GM18520 (cell line): ENCODE results near the gene CDC23.
"Not testable (repeated sequence)": the region's sequence is repeated elsewhere in the genome, so short reads cannot be mapped to it uniquely, and the experiment has no call there.

Source experiments
- ATAC-seq: cut with Tn5 transposase; IDR thresholded peaks from one replicate; pipeline ENCODE4 v1.9.1; 2021; ENCODE audit not compliant: unreplicated experiment

Gene CDC23

DNA sequence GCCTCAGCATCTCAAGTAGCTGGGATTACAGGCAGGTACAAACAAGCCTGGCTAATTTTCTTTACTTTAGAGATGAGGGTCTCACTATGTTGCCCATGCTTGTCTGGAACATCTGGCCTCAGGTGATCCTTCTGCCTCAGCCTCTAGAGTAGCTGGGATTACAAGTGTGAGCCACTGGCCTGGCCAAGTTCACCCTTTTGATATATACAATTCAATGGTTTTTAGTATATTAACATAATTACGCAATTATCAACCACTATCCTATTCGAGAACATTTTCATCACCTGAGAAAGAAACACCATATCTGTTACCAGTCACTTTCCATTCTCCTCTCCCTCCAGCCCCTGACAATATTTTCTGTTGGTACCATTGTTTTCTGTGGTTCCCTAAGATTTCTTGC, 3.7 kb upstream of the CDC23 start:
- ATAC-seq = no peak

DNA sequence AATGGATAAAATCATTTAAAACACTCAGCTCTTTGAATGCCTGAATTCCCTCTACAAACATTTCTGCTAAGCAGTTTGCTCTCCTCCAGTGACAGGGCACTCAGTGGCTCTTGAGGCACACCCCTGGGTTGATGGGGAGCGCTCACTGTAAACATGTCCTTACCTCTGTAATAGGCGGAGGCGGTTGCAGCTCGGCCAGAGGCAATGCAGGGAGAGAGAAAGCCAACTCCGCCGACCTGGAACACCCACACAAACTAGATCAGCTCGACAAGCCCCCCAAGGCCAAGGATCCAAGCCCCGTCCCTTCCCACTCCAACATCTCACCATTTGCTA, 329 bp downstream of the CDC23 start:
- no peak for ATAC-seq

DNA sequence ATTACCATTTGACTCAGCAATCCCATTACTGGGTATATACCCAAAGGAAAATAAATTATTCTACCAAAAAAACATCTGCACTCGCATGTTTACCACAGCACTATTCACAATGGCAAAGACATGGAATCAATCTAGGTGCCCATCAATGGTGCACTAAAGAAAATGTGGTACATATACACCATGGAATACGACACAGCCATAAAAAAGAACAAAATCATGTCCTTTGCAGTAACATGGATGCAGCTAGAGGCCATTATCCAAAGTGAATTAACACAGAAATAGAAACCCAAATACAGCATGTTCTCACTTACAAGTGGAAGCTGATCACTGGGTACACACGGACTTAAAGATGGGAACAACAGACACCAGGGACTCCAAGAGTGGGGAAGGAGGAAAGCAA, 2.1 kb downstream of the CDC23 start:
- ATAC-seq = no peak

DNA sequence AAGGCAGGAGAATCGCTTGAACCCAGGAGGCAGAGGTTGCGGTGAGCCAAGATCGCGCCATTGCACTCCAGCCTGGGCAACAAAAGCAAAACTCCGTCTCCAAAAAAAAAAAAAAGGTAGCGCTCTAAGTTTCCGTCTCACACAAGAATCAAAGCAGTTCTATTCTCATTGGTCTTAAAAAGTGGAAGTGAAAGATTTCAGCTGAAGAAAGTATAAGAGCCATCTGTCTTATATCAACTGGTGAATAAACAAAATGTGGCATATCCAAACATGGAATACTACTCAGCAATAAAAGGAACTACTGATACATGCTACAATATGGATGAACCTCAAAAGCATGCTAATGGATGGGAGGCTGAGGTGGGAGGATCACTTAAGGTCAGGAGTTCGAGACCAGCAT, 19.3 kb downstream of the CDC23 start:
- not testable (repeated sequence) for ATAC-seq

DNA sequence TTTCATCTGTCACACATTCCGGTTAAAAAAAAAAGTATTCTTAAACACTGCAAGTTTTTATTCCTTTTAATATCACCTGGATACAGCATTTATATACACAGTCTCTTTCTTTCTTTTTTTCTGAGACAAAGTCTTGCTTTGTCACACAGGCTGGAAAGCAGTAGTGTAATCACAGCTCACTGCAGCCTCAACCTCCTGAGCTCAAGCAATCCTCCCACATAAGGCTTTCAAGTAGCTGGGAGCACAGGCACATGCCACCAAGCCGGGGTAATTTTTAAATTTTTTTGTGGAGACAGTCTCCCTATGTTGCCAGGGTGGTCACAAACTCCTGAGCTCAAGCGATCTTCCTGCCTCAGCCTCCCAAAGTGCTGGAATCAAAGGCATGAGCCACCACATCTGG, 20.3 kb downstream of the CDC23 start:
- ATAC-seq = no peak

DNA sequence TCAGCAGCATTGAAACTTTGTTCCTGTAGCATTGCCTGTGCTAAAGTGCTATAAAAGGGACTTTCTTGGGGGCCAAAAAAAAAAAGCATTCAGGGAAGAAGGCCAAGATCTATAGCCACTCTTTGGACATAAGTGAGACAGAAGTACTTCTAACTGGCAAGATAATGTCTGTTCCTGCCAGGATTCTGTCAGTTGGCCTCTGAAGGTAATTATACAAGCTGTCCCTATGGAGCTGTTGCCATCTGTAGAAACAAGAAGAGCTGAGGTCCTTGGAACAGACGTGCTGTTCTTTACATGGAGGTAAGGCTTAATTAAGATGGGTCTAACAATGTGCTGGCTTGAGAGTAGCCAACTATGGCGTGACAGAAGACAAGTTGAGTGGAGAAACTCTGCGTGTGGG, 24.5 kb downstream of the CDC23 start:
- ATAC-seq = no peak

DNA sequence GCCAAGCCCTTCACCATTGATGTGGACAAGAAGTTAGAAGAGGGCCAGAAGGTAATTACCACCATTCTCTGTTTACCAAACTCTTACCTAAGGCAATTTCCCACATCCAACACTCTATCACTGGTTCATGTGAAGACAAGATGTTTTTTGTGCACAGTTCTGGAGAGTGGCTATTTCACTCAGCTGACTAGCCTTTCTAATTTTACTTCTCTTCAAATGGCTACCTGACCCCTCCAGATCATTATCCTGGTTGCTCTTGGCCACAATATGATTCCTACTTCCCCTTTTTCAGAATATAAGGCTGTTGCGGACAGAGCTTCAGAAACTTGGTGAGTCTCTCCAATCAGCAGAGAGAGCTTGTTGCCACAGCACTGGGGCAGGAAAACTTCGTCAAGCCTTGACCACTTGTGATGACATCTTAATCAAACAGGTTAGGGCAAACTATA, 27.1 kb downstream of the CDC23 start:
- ATAC-seq = no peak

DNA sequence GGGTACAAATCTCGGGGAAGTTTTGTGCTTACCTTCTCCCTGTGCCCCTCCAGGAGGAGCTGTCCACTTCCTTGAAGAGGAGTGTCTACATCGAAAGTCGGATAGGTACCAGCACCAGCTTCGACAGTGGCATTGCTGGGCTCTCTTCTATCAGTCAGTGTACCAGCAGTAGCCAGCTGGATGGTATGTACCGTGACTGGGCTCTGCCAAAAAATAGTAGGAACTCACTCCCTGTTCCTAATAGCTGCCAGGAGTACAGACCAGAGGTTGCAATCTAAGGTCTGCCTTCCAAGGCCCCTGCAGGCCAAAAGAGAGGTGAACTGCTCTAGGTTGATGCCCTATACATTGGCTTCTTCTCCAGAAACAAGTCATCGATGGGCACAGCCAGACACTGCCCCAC, 30.3 kb downstream of the CDC23 start:
- ATAC-seq = no peak

DNA sequence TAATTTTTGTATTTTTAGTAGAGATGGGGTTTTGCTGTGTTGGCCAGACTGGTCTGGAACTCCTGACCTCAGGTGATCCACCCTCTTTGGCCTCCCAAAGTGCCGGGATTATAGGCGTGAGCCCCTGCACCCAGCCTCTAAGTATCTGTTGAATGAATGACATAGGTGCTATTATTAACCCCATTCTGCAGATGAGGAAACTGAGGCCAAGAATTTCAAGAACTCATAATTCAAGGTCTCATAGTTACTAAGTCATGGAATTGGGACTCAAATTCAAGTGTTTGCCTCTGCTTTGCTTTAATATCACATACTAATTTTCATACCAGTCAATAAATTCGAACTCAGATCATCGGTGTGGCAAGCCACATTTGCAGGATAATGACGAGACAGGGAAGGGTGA, 32.3 kb downstream of the CDC23 start:
- no peak for ATAC-seq

DNA sequence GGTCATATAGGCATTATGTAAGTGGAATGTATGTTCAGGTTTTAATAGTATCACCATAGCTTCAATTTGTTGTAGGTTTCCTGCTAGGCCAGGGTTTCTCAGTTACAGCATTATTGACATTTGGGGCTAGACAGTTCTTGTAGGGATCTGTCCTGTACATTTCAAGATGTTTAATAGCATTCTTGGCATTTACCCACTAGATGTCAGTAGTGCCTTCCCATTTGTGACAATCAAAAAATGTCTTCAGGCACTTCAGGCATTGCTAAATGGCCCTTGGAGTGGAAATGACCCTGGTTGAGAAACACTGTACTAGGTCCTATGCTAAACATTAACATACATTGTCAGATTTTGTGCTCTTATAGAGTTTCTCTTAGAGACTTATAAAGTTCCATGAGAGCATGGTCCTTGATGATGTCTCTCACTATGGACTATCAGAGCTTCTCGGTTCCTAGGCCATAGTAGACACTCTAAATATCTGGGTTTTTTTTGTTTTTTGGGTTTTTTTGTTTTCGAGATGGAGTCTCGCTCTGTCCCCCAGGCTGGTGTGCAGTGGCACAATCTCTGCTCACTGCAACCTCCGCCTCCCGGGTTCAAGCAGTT, 32.8 kb downstream of the CDC23 start:
- no peak for ATAC-seq

DNA sequence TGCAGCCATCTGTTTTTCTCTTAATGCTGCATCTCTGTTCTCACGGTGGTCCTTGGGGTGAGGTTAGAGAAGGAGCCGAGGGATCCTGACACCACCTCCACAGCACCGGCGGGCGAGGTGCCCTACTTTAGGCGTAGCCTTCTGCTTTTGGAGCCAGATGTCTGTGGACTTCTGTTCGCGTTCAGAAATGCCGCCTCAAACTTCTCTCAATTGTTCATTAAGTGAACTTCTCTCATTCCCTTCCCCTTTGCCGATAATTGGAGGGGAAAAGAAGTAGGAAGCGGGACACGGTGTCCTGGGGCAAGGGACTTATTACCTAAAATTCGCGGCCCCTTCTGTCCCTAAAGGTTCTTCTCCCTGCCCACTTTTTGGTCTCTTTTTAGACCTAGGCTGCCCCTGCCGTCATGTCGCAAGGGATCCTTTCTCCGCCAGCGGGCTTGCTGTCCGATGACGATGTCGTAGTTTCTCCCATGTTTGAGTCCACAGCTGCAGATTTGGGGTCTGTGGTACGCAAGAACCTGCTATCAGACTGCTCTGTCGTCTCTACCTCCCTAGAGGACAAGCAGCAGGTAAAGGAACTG, 33.8 kb downstream of the CDC23 start:
- ATAC-seq = no peak

DNA sequence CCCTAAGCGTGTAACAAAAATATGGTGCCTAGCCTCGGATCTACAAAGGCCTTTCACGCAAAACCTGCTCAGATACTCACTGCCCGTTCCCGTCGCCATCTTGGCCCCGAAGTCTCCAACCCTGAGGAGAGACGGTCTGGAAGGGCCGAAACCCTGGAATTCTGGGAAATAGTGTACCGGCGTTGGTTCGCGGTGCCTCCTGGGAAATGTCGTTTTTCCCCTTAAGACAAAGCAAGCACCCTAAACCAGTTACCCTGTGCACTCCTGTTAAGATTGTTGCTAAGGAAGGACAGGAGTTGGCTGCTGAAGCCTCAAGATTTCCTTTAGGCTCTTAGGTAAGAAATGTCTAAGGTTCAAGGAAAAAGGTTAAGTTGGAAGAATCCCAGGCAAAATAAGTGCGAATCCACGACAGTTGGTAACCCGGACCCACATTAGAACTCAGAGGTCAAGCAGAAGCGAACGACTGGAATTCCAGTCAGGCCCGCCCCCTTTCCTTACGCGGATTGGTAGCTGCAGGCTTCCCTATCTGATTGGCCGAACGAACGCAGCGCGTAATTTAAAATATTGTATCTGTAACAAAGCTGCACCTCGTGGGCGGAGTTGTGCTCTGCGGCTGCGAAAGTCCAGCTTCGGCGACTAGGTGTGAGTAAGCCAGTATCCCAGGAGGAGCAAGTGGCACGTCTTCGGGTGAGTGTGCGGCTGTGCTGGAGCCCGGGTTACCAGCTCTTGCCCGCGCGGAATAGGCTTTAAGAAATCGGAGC, 34.4 kb downstream of the CDC23 start, which contains the start of the genes BRD8 and KIF20A:
Gene BRD8 (minus strand): TSS at position 115 of the 761 bp plus-strand sequence. CDS start 16 bp downstream, at position 99.
Gene KIF20A (plus strand): TSS at position 597 of the 761 bp plus-strand sequence. CDS start 569 bp downstream, outside the sequence.
- ATAC-seq = peak; percentile 79

DNA sequence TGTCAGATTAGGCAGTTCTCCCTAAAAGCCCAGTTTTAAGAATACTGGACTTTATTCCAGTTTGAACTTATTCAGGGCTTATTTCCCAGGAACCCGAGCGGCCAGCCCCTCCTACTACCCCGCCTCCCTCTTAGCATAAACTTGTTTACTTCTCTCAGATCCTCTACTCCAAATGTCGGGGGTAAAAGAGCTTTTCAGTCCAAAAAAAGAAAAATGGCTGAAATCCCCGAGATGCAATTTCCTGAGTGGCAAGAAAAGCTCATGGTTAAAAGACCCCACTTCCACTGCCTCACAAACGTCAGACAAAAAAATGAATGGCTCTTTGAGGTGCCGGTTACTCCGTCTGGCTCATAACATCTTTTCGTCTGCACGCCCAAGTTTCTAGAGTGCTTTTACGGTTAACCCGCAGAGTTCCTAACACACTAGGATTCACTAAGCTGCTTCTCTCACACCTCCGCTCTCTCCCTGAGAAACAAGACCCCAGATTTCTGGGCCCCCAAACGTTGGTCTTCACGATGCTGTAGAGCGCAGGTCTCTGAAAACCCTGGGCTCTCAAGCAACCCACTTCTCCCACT, 35.1 kb downstream of the CDC23 start:
- no peak for ATAC-seq

DNA sequence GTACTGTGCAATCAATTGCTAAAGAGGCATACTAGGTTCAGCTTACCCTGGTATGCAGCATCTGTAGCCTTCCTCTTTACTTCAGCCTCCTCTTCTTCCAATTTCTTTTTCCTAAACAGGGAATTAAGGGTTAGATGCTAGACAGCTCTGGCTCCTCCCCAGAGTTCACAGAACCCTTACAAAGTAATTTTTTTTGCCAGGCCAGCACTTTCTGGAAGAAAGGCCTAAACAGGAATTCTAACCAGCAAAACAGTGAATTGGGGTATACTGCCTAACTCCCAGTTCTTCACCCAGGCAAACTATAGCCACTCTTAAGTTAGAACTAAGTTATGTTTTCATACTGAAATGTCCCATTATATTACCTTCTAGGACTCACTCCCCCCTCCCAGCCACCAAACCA, 42.8 kb downstream of the CDC23 start:
- ATAC-seq = no peak

DNA sequence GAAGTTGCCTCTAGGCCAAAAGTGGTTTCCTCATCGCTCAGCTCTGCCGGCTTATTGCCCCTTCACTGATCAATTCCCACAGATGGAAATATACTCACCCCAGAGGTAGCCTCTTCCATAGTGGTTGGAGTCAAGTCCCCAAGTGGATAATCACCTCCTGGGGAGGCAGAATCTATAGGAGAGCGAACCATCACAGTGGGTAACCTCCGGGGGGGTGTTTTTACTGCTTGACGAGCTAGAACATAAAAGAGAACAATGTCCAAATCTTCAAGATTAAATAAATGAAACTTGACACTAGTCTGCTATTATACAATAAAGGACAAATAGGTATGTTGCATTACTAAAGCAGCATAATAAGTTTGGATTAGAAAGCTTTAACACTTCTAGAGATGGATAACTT, 44.0 kb downstream of the CDC23 start:
- no peak for ATAC-seq

DNA sequence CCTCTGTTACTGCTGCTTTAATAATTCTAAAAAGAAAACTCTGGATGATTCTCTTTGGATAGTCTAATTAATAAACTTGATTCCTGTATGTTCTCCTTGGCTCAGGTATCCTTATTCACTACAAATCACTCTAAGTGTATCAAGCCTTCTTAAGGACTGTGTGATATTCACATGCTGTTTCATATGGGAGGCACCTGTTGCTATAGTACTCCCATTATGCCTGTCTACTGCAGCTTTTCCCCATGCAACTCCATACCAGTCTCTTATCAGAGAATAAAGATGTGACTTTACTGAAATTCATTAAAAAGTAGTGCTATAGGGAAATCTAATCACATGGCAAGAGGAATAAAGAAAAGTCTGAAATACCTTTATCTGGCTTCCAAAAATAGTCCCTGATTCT, 49.4 kb downstream of the CDC23 start:
- ATAC-seq = no peak

DNA sequence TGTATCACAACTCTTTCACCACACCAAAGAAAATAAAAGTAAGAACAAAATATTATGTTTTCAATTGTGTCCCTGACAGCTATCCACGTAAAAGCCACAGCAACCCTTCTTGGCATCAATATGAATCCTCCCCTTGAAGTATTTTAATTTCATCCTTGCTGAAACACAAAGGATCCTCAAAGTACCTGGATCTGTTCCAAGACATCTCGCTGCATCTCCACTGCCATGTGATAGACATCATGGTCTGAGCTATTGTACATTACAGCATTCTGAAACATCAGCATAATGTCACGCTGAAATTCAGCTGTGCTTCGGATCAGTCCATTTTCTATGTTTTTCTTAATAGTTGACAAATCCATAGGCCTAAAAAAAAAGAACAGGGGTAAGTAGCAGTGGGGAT, 52.4 kb downstream of the CDC23 start:
- no peak for ATAC-seq

DNA sequence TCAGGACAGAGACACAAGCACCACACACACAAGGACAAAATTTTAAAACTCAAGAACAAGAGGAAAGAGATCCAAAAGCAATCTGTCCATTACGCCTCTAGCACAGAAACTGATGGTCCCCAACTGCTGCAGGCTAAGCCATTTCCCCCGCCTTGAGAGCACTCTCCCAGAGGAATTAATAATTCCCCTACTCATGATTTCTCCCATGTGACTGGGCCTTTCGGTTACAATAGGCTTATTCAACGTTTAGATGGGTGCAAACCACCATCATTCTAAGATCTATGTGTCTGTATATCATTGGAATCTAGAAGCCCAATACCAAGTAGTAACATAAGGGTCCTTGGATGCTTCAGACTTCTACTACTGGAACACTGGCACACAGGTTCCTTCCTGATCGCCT, 53.5 kb downstream of the CDC23 start:
- no peak for ATAC-seq

DNA sequence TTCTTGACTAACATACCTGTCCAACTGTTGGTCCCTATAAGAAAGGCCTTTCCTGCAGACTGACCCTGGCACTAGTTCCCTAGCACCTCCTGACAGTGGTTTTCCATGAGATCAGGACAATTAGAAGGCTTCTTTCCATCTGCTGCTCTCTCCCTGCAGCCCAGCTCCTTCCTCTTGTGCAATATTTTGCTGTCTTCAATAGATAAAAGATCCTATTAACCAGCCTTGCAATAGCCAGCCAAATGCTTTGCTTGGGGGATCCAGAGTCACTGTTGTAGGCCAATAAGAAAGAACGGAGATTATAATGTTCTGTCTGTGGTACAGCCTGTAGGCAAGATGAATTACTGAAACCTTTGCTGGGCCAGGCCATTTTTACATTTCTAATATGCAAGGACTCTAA, 55.5 kb downstream of the CDC23 start:
- no peak for ATAC-seq

DNA sequence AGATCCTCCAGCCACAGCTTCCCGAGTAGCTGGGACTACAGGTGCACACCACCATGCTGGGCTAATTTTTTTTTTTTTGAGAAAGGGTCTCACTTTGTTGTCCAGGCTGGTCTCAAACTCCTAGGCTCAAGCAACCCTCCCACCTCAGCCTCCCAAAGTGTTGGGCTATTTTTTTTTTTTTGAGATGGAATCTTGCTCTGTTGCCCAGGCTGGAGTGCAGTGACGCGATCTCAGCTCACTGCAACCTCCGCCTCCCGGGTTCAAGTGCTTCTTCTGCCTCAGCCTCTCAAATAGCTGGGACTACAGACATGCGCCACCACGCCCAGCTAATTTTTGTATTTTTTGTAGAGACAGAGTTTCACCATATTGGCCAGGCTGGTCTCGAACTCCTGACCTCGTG, 57.1 kb downstream of the CDC23 start:
- not testable (repeated sequence) for ATAC-seq

DNA sequence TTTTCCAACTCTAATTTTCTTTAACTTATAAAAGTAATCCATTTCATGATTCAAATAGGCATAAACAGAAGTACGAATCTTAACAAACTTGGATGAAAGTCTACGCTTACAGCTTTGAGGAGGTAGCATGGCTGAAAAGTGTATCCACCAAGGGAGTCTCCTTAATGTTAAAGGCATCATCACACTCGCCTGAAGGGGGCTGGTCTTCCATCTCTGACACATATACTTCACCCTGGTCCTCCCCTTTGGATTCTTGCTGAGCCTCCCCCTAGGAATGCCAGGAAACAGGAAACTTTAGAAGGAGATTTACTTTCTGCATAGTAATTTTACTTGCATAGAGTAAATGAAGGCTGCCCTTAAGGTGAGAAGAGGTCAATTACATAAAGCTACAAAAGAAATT, 63.6 kb downstream of the CDC23 start:
- no peak for ATAC-seq

DNA sequence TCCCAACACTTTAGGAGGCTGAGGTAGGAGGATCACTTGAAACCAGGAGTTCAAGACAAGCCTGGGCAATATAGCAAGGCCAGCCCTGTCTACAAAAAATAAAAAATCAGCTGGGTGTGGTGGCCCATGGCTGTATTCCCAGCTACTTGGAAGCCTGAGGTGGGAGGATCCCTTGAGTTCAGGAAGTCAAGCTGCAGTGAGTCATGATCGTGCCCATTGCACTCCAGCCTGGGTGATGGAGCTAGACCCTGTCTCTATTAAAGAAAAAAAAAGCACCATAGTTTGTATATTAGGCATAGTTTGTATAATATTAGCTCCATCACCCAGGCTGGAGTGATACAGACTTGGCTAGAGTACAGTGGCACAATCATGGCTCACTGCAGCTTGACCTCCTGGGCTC, 64.3 kb downstream of the CDC23 start:
- ATAC-seq = no peak
